SK-N-SH treated with all-trans-retinoic acid at 6 μM for 48 hours (cell line): Measurements from ENCODE around the gene CREBRF.

Experiments
- ARNTL ChIP-seq: fragments of 450-650 bp; formaldehyde crosslinking; IDR thresholded peaks from 2 replicates; pipeline ENCODE4 v1.5.0; 2020; ENCODE audit warnings: low read depth, mild to moderate bottlenecking, moderate library complexity, borderline replicate concordance
- BACH2 ChIP-seq: fragments of 250-450 bp; sonication (Bioruptor Pico); IDR thresholded peaks from 2 replicates; pipeline ENCODE4 v1.9.0; 2021; ENCODE audit warnings: mild to moderate bottlenecking, borderline replicate concordance
- CSDC2 ChIP-seq: fragments of 250-450 bp; sonication (Bioruptor Pico); IDR thresholded peaks from 2 replicates; pipeline ENCODE4 v1.5.0; 2020; ENCODE audit warnings: mild to moderate bottlenecking, moderate library complexity
- CSRNP3 ChIP-seq: fragments of 250-450 bp; sonication (Bioruptor Pico); IDR thresholded peaks from 2 replicates; pipeline ENCODE4 v1.5.1; 2021; ENCODE audit warnings: mild to moderate bottlenecking, moderate library complexity
- ISL1 ChIP-seq: fragments of 250-450 bp; sonication (Bioruptor Pico); IDR thresholded peaks from 2 replicates; pipeline ENCODE4 v2.1.2; 2022; ENCODE audit warnings: mild to moderate bottlenecking, moderate library complexity
- RARB ChIP-seq: fragments of 250-450 bp; sonication (Bioruptor Pico); IDR thresholded peaks from 2 replicates; pipeline ENCODE4 v1.8.0; 2021; ENCODE audit warnings: mild to moderate bottlenecking, moderate library complexity
- SNAI2 ChIP-seq: fragments of 250-450 bp; sonication (Bioruptor Pico); IDR thresholded peaks from 2 replicates; pipeline ENCODE4 v1.5.0; 2020; ENCODE audit warnings: mild to moderate bottlenecking, moderate library complexity
- TSHZ2 ChIP-seq: fragments of 250-450 bp; sonication (Bioruptor Pico); IDR thresholded peaks from 2 replicates; pipeline ENCODE4 v1.5.0; 2020; ENCODE audit warnings: mild to moderate bottlenecking, moderate library complexity
- ZNF565 ChIP-seq: fragments of 450-650 bp; formaldehyde crosslinking; conservative IDR thresholded peaks from 2 replicates; pipeline ENCODE4 v1.5.0; 2020; ENCODE audit warnings: low read depth, mild to moderate bottlenecking, moderate library complexity
- TF ChIP-seq, protein P1 (sequence below): fragments of 250-450 bp; sonication (Bioruptor Pico); IDR thresholded peaks from 2 replicates; pipeline ENCODE4 v1.8.0; 2020; ENCODE audit warnings: mild to moderate bottlenecking, moderate library complexity, borderline replicate concordance
- TF ChIP-seq, protein P2 (sequence below): fragments of 250-450 bp; sonication (Bioruptor Pico); IDR thresholded peaks from 2 replicates; pipeline ENCODE4 v1.5.1; 2020; ENCODE audit warnings: low read depth, mild to moderate bottlenecking, moderate library complexity

DNA sequence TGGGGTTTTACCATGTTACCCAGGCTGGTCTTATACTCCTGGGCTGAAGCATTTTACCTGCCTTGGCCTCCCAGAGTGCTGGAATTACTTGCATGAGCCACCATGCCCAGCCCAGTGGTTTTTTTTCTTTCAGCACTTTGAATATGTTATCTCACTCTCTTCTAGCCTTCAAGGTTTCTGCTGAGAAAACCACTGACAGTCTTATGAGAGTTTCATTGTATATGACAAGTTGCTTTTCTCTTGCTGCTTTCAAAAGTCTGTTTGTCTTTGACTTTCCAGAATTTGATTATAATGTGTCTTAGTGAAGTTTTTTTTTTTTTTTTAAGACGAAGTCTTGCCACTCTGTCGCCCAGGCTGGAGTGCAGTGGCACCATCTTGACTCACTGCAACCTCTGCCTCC lies 45.1 kb downstream of the CREBRF start:
- TF ChIP-seq ARNTL (CRISPR knock-in tag) = no peak
- no peak for TF ChIP-seq TSHZ2 (CRISPR knock-in tag)
- TF ChIP-seq CSDC2 (CRISPR knock-in tag) = no peak
- TF ChIP-seq ISL1 (CRISPR knock-in tag) = no peak
- TF ChIP-seq, protein P1, sequence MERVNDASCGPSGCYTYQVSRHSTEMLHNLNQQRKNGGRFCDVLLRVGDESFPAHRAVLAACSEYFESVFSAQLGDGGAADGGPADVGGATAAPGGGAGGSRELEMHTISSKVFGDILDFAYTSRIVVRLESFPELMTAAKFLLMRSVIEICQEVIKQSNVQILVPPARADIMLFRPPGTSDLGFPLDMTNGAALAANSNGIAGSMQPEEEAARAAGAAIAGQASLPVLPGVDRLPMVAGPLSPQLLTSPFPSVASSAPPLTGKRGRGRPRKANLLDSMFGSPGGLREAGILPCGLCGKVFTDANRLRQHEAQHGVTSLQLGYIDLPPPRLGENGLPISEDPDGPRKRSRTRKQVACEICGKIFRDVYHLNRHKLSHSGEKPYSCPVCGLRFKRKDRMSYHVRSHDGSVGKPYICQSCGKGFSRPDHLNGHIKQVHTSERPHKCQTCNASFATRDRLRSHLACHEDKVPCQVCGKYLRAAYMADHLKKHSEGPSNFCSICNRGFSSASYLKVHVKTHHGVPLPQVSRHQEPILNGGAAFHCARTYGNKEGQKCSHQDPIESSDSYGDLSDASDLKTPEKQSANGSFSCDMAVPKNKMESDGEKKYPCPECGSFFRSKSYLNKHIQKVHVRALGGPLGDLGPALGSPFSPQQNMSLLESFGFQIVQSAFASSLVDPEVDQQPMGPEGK = no peak
- TF ChIP-seq ZNF565 (CRISPR knock-in tag) = no peak
- no peak for TF ChIP-seq SNAI2
- TF ChIP-seq, protein P2, sequence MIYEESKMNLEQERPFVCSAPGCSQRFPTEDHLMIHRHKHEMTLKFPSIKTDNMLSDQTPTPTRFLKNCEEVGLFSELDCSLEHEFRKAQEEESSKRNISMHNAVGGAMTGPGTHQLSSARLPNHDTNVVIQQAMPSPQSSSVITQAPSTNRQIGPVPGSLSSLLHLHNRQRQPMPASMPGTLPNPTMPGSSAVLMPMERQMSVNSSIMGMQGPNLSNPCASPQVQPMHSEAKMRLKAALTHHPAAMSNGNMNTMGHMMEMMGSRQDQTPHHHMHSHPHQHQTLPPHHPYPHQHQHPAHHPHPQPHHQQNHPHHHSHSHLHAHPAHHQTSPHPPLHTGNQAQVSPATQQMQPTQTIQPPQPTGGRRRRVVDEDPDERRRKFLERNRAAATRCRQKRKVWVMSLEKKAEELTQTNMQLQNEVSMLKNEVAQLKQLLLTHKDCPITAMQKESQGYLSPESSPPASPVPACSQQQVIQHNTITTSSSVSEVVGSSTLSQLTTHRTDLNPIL (CRISPR knock-in tag) = no peak
- TF ChIP-seq CSRNP3 = no peak
- TF ChIP-seq BACH2 = no peak
- no peak for TF ChIP-seq RARB (CRISPR knock-in tag)
